Spleen (tissue), 11 donors: ENCODE data around the gene KRTAP5-7. TPM values are rescaled to one million over a fixed set of nuclear protein-coding genes. Genes with fewer than 3 reads are reported as not detected.
"Not testable (repeated sequence)": the region's sequence is repeated elsewhere in the genome, so short reads cannot be mapped to it uniquely, and the experiment has no call there.

Experiments used
- DNase-seq: peaks from one replicate; pipeline ENCODE4 v3.0.0-alpha.2; 2020
- H3K27ac ChIP-seq, 8 donors: fragments of 200-600 bp; sonication (generic) in 7 of 8; 1 replicate in 4 of 8; 2 replicates in 4 of 8; pipeline versions ENCODE4 v1.5.0 to v1.8.0; 2016 to 2021; ENCODE audit warnings: inconsistent platforms in 4 of 8, mild to moderate bottlenecking in 4 of 8, moderate library complexity in 1 of 8
- H3K27me3 ChIP-seq, 7 donors: fragments of 200-600 bp; sonication (generic) in 6 of 7; replicated peaks in 1 of 7; 1 replicate in 4 of 7; 2 replicates in 3 of 7; pipeline versions ENCODE4 v1.5.0 to v1.8.0; 2016 to 2021; ENCODE audit warnings: inconsistent platforms in 3 of 7, mild to moderate bottlenecking in 1 of 7
- H3K36me3 ChIP-seq, 6 donors: fragments of 200-600 bp; sonication (generic) in 5 of 6; 1 replicate in 4 of 6; 2 replicates in 2 of 6; pipeline versions ENCODE4 v1.5.0 to v1.8.0; 2016 to 2021; ENCODE audit warnings: inconsistent platforms in 2 of 6
- H3K4me1 ChIP-seq, 6 donors: fragments of 200-600 bp; sonication (generic) in 5 of 6; 1 replicate in 3 of 6; 2 replicates in 3 of 6; pipeline versions ENCODE4 v1.5.0 to v1.8.0; 2016 to 2021; ENCODE audit warnings: inconsistent platforms in 3 of 6
- H3K4me3 ChIP-seq, 8 donors: fragments of 200-600 bp; sonication (generic) in 7 of 8; 1 replicate in 4 of 8; 2 replicates in 4 of 8; pipeline versions ENCODE4 v1.5.0 to v1.8.0; 2016 to 2021; ENCODE audit warnings: inconsistent platforms in 4 of 8, mild to moderate bottlenecking in 4 of 8, moderate library complexity in 2 of 8
- H3K9me3 ChIP-seq, 8 donors: fragments of 200-600 bp; sonication (generic) in 7 of 8; 1 replicate in 4 of 8; 2 replicates in 4 of 8; pipeline versions ENCODE4 v1.5.0 to v1.8.0; 2016 to 2021; ENCODE audit warnings: inconsistent platforms in 4 of 8
- POLR2A ChIP-seq, 3 donors: fragments of 450-650 bp; IDR thresholded peaks; one replicate each; pipeline ENCODE4 v1.5.1; 2017; ENCODE audit warnings: antibody characterized with exemption in 3 of 3, mild to moderate bottlenecking in 1 of 3
- POLR2AphosphoS5 ChIP-seq, 3 donors: sonication (generic); formaldehyde crosslinking; IDR thresholded peaks; one replicate each; pipeline ENCODE4 v1.5.1; 2017; ENCODE audit warnings: antibody characterized with exemption in 3 of 3
- WGBS, 5 donors: extraction: QIAGEN DNeasy Blood & Tissue Kit in 3 of 5; methylation state at CpG; one replicate each; pipeline versions ENCODE4 v1.1.5 to v1.1.7; 2013 to 2018; 5-methylcytosine and 5-hydroxymethylcytosine counted together
- intact Hi-C: fragments of 100-400 bp; cut with DNase I; formaldehyde crosslinking; loops from one replicate; pipeline ENCODE4 v1.15.0; 2023; ENCODE audit warnings: low total_unique reads
- polyA plus RNA-seq, 3 donors: library from polyadenylated mRNA; stranded (reverse); fragments of 200-250 nt; gene quantifications; one replicate each; pipeline ENCODE4 v1.2.1, GENCODE V29; 2013
- total RNA-seq, 7 donors: library from RNA; depleted of rRNA in 3 of 7; stranded (reverse); fragments of >200 nt in 3 of 7; fragmentation: NEBNext Ultra II Directional in 4 of 7; extraction: Animal tissue kit (Norgen Biotek cat#: 25700) in 4 of 7; gene quantifications; one replicate each; pipeline versions ENCODE4 v1.1.0 to v1.2.1, GENCODE V29; 2016 to 2021
- TF ChIP-seq, protein P1 (sequence below), 11 experiments: fragments of 200-600 bp in 7 of 11; fragments of 450-650 bp in 4 of 11; sonication (generic) in 4 of 11; IDR thresholded peaks in 8 of 11; conservative IDR thresholded peaks in 3 of 11; 1 replicate in 7 of 11; 2 replicates in 4 of 11; pipeline versions ENCODE4 v1.4.0 to v1.8.0; 2016 to 2021; ENCODE audit warnings: antibody characterized with exemption in 11 of 11, inconsistent platforms in 4 of 11, mild to moderate bottlenecking in 1 of 11
- donor health status: healthy with polysubstance abuse.
- donor health status: DM: no; HTN: no; CAD: no; lungs with moderate emphysema.
- donor health status: DM: no; HTN: no; CAD: no.
- donor health status: Bipolar disorder and iron deficiency.
- donor health status: healthy.
- donor health status: DM: no; HTN: no; CAD: no.
- donor health status: DM: yes; HTN: yes; CAD: no.

Gene KRTAP5-7
- total and polyA plus RNA-seq, 10 donors = 0.13 to 0.72 (median 0.53) TPM; not detected in 6

DNA sequence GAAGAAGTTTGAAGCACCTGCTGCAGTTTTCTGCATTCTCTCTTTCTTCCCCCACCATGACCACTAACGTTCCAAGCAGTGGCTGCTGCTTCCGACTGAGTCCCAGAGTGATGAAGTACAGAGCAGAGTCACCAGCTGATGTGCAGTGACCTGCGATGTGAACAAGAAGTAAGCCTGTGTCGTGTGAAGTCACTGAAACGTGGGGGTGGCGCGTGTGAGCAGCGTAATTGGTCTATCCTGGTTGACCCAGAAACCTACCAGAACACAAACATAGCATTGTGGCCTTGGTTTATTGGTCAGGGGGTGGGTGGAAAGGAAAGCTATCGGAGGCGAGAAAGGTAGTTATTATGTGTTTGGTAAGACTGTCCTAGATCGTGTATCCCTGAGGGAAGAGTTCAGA lies 3.5 kb downstream of the KRTAP5-7 start:
- intact Hi-C loops = no loop called here
- Histone ChIP-seq H3K27me3 (no peaks in the 10 kb centered on the region), H3K36me3 (no peaks in the 10 kb centered on the region), H3K27ac (no peak overlapping the region), H3K4me1 (no peaks in the 10 kb centered on the region), H3K4me3 (no peak overlapping the region), H3K9me3 (no peaks in the 10 kb centered on the region)
- TF ChIP-seq POLR2A (IDR thresholded peaks at IDR 0.05) = no peak
- no peak for TF ChIP-seq POLR2AphosphoS5 (IDR thresholded peaks at IDR 0.05)
- TF ChIP-seq, protein P1, sequence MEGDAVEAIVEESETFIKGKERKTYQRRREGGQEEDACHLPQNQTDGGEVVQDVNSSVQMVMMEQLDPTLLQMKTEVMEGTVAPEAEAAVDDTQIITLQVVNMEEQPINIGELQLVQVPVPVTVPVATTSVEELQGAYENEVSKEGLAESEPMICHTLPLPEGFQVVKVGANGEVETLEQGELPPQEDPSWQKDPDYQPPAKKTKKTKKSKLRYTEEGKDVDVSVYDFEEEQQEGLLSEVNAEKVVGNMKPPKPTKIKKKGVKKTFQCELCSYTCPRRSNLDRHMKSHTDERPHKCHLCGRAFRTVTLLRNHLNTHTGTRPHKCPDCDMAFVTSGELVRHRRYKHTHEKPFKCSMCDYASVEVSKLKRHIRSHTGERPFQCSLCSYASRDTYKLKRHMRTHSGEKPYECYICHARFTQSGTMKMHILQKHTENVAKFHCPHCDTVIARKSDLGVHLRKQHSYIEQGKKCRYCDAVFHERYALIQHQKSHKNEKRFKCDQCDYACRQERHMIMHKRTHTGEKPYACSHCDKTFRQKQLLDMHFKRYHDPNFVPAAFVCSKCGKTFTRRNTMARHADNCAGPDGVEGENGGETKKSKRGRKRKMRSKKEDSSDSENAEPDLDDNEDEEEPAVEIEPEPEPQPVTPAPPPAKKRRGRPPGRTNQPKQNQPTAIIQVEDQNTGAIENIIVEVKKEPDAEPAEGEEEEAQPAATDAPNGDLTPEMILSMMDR (IDR thresholded peaks at IDR 0.05 in 8 of 11, conservative IDR thresholded peaks at IDR 0.05 in 3 of 11) = no peak
- no peak for DNase-seq
- 80 to 88% (median 85%) methylated on average over 11 of the region's 11 CpGs for WGBS, 5 donors

DNA sequence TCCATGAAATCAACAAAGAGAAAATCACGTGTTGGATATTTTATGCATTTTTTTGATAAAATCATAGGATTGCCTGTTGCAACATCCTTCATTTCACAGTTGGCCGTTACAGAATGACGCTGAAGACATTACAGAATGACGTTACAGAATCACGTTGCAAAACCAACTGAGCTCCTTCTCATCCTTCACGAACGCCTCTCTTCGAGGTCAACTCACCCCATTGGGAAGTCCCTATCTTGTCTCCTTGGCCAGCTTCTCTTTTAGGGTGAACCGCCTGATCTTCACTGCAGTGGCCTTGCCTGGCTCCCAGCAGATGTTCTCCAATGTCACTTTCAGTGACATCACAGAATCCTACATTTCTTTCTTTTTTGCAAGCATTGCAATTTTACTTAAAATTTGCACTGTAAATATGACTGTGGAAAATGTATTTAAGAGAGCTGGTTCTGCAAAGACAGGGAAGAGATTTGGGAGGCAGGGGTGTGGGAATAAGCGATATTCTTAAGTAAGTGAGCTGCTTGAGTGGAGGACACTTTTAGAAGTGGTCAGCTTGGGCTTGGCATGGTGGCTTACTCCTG lies 5.1 kb downstream of the KRTAP5-7 start:
- Histone ChIP-seq H3K27me3 (no peaks in the 10 kb centered on the region), H3K4me3 (no peak overlapping the region), H3K4me1 (no peaks in the 10 kb centered on the region), H3K9me3 (no peaks in the 10 kb centered on the region), H3K27ac (no peak overlapping the region), H3K36me3 (no peaks in the 10 kb centered on the region)
- TF ChIP-seq, protein P1 (IDR thresholded peaks at IDR 0.05 in 8 of 11, conservative IDR thresholded peaks at IDR 0.05 in 3 of 11) = no peak
- TF ChIP-seq POLR2AphosphoS5 (IDR thresholded peaks at IDR 0.05) (no peak), POLR2A (IDR thresholded peaks at IDR 0.05) (no peak)
- 63 to 72% (median 67%) methylated on average over 10 of the region's 10 CpGs for WGBS, 5 donors
- DNase-seq = no peak
- intact Hi-C loops = no loop called here

DNA sequence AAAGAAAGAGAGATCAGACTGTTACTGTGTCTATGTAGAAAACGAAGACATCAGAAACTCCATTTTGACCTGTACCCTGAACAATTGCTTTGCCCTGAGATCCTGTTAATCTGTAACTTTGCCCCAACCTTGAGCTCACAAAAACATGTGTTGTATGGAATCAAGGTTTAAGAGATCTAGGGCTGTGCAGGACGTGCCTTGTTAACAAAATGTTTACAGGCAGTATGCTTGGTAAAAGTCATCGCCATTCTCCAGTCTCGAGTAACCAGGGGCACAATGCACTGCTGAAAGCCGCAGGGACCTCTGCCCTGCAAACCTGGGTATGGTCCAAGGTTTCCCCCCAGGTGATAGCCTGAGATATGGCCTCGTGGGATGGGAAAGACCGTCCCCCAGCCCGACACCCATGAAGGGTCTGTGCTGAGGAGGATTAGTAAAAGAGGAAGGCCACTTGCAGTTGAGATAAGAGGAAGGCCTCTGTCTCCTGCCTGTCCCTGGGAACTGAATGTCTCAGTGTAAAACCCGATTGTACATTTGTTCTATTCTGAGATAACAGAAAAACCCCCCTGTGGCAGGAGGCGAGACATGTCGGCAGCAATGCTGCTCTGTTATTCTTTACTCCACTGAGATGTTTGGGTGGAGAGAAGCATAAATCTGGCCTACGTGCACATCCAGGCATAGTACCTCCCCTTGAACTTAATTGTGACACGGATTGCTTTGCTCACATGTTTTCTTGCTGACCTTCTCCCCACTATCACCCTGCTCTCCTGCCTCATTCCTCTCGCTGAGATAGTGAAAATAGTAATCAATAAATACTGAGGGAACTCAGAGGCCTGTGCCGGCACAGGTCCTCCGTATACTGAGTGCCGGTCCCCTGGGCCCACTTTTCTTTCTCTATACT lies 7.9 kb downstream of the KRTAP5-7 start:
- H3K4me3 ChIP-seq, H3K4me1 ChIP-seq, H3K27ac ChIP-seq, H3K27me3 ChIP-seq, DNase-seq, H3K36me3 ChIP-seq, intact Hi-C loops, H3K9me3 ChIP-seq: not testable (repeated sequence)
- 61 to 75% (median 70%) methylated on average over 16 to 17 of the region's 17 CpGs for WGBS, 5 donors

DNA sequence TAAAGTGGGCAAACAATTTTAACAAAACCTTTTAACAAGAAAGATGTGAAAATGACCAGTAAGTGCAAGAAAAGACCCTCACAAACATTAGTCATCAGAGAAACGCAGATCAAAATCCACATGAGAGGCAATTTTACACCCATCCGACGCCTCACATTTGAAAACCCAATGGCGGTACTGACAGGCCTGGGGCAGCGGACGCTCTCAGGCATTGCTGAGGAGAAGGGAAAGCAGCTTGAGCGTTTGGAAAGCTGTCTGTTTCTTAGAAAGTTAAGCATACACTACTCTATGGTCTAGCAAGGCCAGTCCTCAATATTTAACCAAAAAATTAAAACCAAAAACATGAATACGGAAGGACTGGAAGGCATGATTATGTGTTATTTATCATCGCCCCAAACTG lies 8.8 kb downstream of the KRTAP5-7 start:
- H3K9me3 ChIP-seq = peaks cover 0 to 6% (median 0%) of the 10 kb centered on the region in 8 donors
- H3K4me1 ChIP-seq = no peaks in the 10 kb centered on the region
- intact Hi-C loops = no loop called here
- H3K27me3 ChIP-seq = no peaks in the 10 kb centered on the region
- no peaks in the 10 kb centered on the region for H3K36me3 ChIP-seq
- TF ChIP-seq POLR2AphosphoS5 (IDR thresholded peaks at IDR 0.05) (no peak), POLR2A (IDR thresholded peaks at IDR 0.05) (no peak)
- TF ChIP-seq, protein P1 (IDR thresholded peaks at IDR 0.05 in 8 of 11, conservative IDR thresholded peaks at IDR 0.05 in 3 of 11) = no peak
- no peak overlapping the region for H3K4me3 ChIP-seq
- H3K27ac ChIP-seq = no peak overlapping the region
- 92 to 98% (median 95%) methylated on average over 9 of the region's 9 CpGs for WGBS, 5 donors
- no peak for DNase-seq
